Measurements from ENCODE around the gene TCEANC2. TPM values are rescaled to one million over a fixed set of nuclear protein-coding genes. Genes with fewer than 3 reads are reported as not detected.

TCEANC2 gene
- polyA plus RNA-seq, 1 donor from 2014 or later: 4.4 TPM

- Histone ChIP-seq H3K4me3 (ENCODE audit: low read length) (no peak overlapping the region), H2AFZ (ENCODE audit: low read depth, low read length) (no peak overlapping the region), H3F3A (ENCODE audit: insufficient read depth, low read length, poor library complexity, severe bottlenecking) (no peaks in the 10 kb centered on the region), H3K9ac (ENCODE audit: low read length) (no peak overlapping the region), H3K79me2 (replicated peaks; ENCODE audit: insufficient read depth, low read length) (no peaks in the 10 kb centered on the region), H3K27ac (ENCODE audit: low read length) (no peak overlapping the region), H3K27me3 (ENCODE audit: insufficient read depth, low read depth, low read length) (no peaks in the 10 kb centered on the region), H4K20me1 (ENCODE audit: insufficient read depth) (no peaks in the 10 kb centered on the region), H3K9me2 (ENCODE audit: insufficient read depth, low read length) (no peaks in the 10 kb centered on the region), H3K9me3 (ENCODE audit: low read length) (no peaks in the 10 kb centered on the region), H3K4me2 (ENCODE audit: low read length) (no peak overlapping the region), H3K36me3 (ENCODE audit: insufficient read depth, low read length) (no peaks in the 10 kb centered on the region)
- TF ChIP-seq POLR2AphosphoS5 (IDR thresholded peaks at IDR 0.05): no peak
Measured at GRCh38 chr1:54064299-54064698, 10.9 kb downstream of the TCEANC2 start.

- H3F3A ChIP-seq (ENCODE audit: insufficient read depth, low read length, poor library complexity, severe bottlenecking): no peaks in the 10 kb centered on the region
- no peaks in the 10 kb centered on the region for H3K36me3 ChIP-seq (ENCODE audit: insufficient read depth, low read length)
- no peak overlapping the region for H3K4me3 ChIP-seq (ENCODE audit: low read length)
- no peaks in the 10 kb centered on the region for H3K79me2 ChIP-seq (replicated peaks; ENCODE audit: insufficient read depth, low read length)
- no peaks in the 10 kb centered on the region for H4K20me1 ChIP-seq (ENCODE audit: insufficient read depth)
- no peaks in the 10 kb centered on the region for H3K27me3 ChIP-seq (ENCODE audit: insufficient read depth, low read depth, low read length)
- peak overlapping the region; percentile 6 for H3K9ac ChIP-seq (ENCODE audit: low read length)
- no peak overlapping the region for H2AFZ ChIP-seq (ENCODE audit: low read depth, low read length)
- no peak overlapping the region for H3K27ac ChIP-seq (ENCODE audit: low read length)
- TF ChIP-seq TAF1 (IDR thresholded peaks at IDR 0.05; ENCODE audit: low read depth) (no peak), POLR2AphosphoS5 (IDR thresholded peaks at IDR 0.05) (no peak), EP300 (conservative IDR thresholded peaks at IDR 0.05; ENCODE audit: poor library complexity, severe bottlenecking) (no peak), CTCF (IDR thresholded peaks at IDR 0.05; ENCODE audit: poor library complexity, severe bottlenecking) (no peak), RAD21 (conservative IDR thresholded peaks at IDR 0.05) (no peak), SMC3 (conservative IDR thresholded peaks at IDR 0.05; ENCODE audit: poor library complexity) (no peak), REST (IDR thresholded peaks at IDR 0.05; ENCODE audit: borderline replicate concordance) (no peak), MXI1 (conservative IDR thresholded peaks at IDR 0.05; ENCODE audit: poor library complexity, severe bottlenecking) (no peak), EZH2 (IDR thresholded peaks at IDR 0.05; ENCODE audit: borderline replicate concordance, insufficient read depth, low read length, poor library complexity, severe bottlenecking) (no peak)
- H3K9me2 ChIP-seq (ENCODE audit: insufficient read depth, low read length): no peaks in the 10 kb centered on the region
- H3K4me2 ChIP-seq (ENCODE audit: low read length): no peak overlapping the region
- H3K9me3 ChIP-seq (ENCODE audit: low read length): no peaks in the 10 kb centered on the region
Measured at GRCh38 chr1:54069791-54070170, 16.4 kb downstream of the TCEANC2 start.
